Measurements from ENCODE around the gene AP1M2. TPM values are rescaled to one million over a fixed set of nuclear protein-coding genes. Genes with fewer than 3 reads are reported as not detected.

Gene AP1M2
- total RNA-seq, 2 donors from 2014 or later: 149 to 172 TPM

DNA sequence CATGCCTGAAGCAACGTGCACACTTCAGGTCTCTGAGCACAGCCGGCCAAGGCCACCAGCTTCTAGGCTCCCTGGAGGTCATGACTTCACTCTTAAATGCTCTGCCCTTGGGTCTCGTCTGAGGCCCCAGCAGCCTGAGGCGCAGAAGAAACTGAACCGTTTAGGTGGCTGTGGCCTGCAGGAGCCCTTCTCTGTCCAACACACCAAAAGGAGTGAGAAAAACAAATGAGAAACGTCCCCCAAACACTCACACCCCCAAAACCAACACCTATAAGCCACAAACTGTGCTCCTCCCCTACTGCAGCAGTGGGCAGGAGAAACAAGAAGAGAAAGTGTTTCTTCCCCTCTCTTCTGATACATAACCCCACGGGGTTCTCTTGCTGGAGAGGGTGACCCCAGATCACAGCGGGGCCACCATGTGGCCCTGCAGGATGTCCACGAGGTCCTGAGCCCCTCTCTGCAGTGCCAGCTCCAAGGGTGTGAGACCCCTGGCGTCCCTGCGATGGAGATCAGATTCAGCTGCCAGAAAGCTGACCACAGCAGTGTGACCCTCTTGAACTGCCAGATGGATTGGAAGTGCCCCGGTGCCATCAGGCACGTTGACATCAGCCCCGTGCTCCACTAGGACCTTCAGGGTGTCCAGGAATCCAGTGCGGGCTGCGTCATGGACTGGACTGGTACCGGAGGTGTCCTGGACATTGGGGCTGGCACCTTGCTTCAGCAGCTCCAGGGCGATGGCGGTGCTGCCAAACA is 20.3 kb downstream of the AP1M2 start:
- Histone ChIP-seq H3K4me1 (peaks cover 14% of the 10 kb centered on the region), H3K36me3 (no peaks in the 10 kb centered on the region), H3K9me3 (no peaks in the 10 kb centered on the region), H3K27me3 (no peaks in the 10 kb centered on the region), H3K4me3 (peak overlapping the region; percentile 14), H3K27ac (peak overlapping the region; percentile 80), H3K9ac (ENCODE audit: low read depth in 2 of 2, low read length in 2 of 2) (peak overlapping the region in 1 of 2 donors; percentile 64)
- TF ChIP-seq, protein P1, sequence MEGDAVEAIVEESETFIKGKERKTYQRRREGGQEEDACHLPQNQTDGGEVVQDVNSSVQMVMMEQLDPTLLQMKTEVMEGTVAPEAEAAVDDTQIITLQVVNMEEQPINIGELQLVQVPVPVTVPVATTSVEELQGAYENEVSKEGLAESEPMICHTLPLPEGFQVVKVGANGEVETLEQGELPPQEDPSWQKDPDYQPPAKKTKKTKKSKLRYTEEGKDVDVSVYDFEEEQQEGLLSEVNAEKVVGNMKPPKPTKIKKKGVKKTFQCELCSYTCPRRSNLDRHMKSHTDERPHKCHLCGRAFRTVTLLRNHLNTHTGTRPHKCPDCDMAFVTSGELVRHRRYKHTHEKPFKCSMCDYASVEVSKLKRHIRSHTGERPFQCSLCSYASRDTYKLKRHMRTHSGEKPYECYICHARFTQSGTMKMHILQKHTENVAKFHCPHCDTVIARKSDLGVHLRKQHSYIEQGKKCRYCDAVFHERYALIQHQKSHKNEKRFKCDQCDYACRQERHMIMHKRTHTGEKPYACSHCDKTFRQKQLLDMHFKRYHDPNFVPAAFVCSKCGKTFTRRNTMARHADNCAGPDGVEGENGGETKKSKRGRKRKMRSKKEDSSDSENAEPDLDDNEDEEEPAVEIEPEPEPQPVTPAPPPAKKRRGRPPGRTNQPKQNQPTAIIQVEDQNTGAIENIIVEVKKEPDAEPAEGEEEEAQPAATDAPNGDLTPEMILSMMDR (IDR thresholded peaks at IDR 0.05): no peak
- peak; percentile 38 for DNase-seq
- intact Hi-C loops (cut with DNase I): no loop called here

DNA sequence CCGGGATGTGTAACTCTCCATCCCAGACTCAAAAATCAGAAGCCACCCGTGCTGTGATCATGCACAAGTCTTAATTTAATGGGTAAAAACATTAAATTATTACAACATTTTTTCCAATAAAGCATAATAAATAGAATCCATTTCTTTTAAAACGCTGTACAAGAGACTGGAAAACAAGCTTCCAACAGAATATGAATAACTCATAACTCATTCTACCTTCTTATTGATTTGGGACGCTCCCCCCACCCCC is 20.8 kb downstream of the AP1M2 start:
- Histone ChIP-seq H3K36me3 (no peaks in the 10 kb centered on the region), H3K9me3 (no peaks in the 10 kb centered on the region), H3K27ac (peak overlapping the region; percentile 80), H3K4me1 (peaks cover 14% of the 10 kb centered on the region), H3K9ac (ENCODE audit: low read depth in 2 of 2, low read length in 2 of 2) (peak overlapping the region; percentile 64), H3K27me3 (no peaks in the 10 kb centered on the region), H3K4me3 (peak overlapping the region; percentile 88)
- TF ChIP-seq, protein P1 (IDR thresholded peaks at IDR 0.05): no peak
- intact Hi-C loops (cut with DNase I): no loop called here
- DNase-seq: no peak

DNA sequence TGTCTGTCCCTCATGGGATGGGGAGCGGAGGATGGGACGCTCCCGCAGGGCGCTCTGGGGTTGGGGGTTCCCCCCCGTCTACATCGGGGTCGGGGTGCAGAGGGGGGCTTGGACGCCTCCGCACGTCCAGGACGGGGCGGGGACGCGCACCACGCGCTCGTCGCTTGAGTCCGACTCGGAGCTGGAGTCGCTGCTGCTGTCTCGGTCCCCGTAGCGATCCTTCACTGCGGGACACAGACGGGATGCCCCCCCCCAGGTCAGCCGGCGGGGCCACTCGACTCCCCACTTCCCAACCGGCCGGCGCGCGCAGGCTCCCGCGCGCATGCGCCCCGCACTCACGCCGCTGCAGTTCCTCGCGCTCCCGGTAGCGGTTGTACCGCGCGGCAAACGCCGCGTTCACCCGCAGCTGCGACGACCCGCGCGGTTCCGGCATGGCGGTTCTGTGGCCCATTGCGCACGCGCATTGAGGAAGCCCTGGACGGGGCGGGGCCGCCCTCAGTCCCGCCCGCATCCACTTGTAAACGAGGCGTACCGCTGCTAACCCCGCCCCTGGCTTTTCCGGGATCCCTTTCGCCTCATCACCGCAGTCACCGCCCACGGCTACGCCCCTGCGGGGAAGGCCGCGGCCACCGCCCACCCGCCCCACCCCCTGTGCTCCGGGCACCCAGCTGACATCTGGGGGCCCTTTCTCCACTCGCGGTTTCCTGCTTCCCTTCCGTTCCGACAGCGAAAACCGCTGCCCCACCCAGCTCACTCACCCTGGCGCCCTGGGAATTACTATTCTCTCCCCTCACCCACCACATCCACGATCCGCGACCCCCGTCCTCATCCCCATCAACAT is 21.3 kb downstream of the AP1M2 start, which contains the start of gene KRI1:
KRI1 (minus strand) TSS at position 444 of the 841 bp plus-strand sequence; CDS start at position 433, 11 bp downstream.
- peak within 1 kb of the TSS; percentile 88 for H3K4me3 ChIP-seq
- H3K4me1 ChIP-seq: peaks cover 14% of the 10 kb centered on the region
- peak within 1 kb of the TSS; percentile 87 to 93 for H3K9ac ChIP-seq (ENCODE audit: low read depth in 2 of 2, low read length in 2 of 2)
- H3K9me3 ChIP-seq: no peaks in the 10 kb centered on the region
- intact Hi-C loops (cut with DNase I): no loop called here
- H3K27me3 ChIP-seq: no peaks in the 10 kb centered on the region
- no peaks in the 10 kb centered on the region for H3K36me3 ChIP-seq
- TF ChIP-seq, protein P1 (IDR thresholded peaks at IDR 0.05): no peak
- DNase-seq: peak; percentile 99
- peak within 1 kb of the TSS; percentile 80 for H3K27ac ChIP-seq

DNA sequence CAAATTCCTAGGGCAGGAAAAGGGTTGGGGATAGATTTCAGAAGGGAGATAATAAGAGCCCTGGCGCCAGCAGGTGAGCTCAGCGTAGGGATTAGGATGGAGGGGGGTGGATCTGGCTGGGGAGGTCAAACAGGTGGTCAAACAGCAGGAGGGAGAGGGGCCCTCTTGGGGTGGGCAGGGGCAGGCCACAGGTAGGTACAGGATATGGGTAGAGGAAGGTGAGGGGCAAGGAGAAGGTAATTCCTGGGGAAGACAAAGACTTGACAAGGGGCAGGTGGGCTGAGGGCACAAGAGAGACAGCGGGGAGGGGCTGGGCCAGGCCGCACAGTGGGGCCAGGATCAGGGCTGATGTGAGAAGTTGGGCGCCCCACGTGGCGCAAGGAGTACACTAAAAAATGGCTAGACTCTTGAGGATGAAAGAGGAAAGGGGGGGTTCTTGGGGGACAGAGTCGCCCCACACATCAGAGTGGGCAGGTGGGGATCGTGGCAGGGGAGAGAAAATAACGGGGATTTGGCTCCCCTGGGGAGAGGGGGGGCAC is 22.0 kb downstream of the AP1M2 start:
- Histone ChIP-seq H3K9ac (ENCODE audit: low read depth in 2 of 2, low read length in 2 of 2) (peak overlapping the region; percentile 87 to 93), H3K4me1 (peaks cover 14% of the 10 kb centered on the region), H3K4me3 (peak overlapping the region; percentile 88), H3K9me3 (no peaks in the 10 kb centered on the region), H3K27ac (peak overlapping the region; percentile 80), H3K36me3 (peaks cover under 1% of the 10 kb centered on the region), H3K27me3 (no peaks in the 10 kb centered on the region)
- peak; percentile 42 for DNase-seq
- TF ChIP-seq, protein P1 (IDR thresholded peaks at IDR 0.05): no peak
- intact Hi-C loops (cut with DNase I): no loop called here

DNA sequence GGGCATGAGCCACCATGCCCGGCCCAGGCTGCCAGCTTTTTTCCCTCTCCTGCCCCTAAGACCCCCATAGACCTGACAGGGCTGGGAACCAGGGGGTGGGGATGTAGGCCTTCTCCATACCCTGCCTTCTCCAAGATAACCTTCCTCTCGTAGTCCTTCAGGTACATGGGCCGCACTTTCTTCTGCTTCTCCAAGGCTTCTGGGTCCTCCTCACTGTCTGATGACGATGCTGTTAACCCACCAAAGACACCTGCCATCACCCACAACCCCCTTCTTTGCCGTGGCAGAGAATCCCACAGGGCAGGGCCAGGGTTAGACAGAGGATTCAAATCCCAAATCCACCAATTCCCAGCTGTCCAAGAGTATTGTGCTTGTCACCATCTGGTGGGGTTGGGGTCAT is 24.5 kb downstream of the AP1M2 start:
- peaks cover 5% of the 10 kb centered on the region for H3K36me3 ChIP-seq
- TF ChIP-seq, protein P1 (IDR thresholded peaks at IDR 0.05): no peak
- H3K27ac ChIP-seq: no peak overlapping the region
- H3K27me3 ChIP-seq: no peaks in the 10 kb centered on the region
- H3K4me3 ChIP-seq: no peak overlapping the region
- intact Hi-C loops (cut with DNase I): no loop called here
- H3K4me1 ChIP-seq: peaks cover 7% of the 10 kb centered on the region
- DNase-seq: no peak
- H3K9me3 ChIP-seq: no peaks in the 10 kb centered on the region
- no peak overlapping the region for H3K9ac ChIP-seq (ENCODE audit: low read depth in 2 of 2, low read length in 2 of 2)
